PC-3 (cell line): Measurements from ENCODE around the gene GSX1.

Experiments used
- EZH2 ChIP-seq: fragments of 300-600 bp; sonication (generic); IDR thresholded peaks from one replicate; pipeline ENCODE4 v1.6.1; 2017; ENCODE audit warnings: antibody characterized with exemption, mild to moderate bottlenecking, low read length; ENCODE audit not compliant: unreplicated experiment
- TF ChIP-seq, protein P1 (sequence below): fragments of 300-600 bp; sonication (generic); conservative IDR thresholded peaks from 2 replicates; pipeline ENCODE4 v1.5.1; 2017; ENCODE audit warnings: antibody characterized with exemption, low read depth, mild to moderate bottlenecking, low read length

DNA sequence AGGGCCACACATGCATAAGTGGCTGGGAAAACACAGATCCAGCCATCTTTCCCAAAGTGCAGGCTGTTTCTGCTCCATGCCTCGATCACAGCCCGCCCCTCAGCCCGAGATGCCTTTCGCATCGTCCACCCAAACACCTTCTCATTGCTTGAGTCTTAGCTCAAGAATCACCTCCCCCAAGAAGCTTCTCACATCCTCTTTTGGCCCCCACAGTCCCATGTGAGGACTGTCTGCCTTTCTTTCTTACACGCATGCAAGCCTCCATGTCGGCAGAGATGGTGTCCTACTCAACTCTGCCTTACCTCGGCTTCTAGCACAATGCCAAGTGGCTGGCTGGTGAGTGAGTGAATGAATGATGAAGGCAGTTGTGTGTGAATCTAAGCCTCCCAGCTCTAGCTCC is 18.1 kb upstream of the GSX1 start:
- TF ChIP-seq, protein P1, sequence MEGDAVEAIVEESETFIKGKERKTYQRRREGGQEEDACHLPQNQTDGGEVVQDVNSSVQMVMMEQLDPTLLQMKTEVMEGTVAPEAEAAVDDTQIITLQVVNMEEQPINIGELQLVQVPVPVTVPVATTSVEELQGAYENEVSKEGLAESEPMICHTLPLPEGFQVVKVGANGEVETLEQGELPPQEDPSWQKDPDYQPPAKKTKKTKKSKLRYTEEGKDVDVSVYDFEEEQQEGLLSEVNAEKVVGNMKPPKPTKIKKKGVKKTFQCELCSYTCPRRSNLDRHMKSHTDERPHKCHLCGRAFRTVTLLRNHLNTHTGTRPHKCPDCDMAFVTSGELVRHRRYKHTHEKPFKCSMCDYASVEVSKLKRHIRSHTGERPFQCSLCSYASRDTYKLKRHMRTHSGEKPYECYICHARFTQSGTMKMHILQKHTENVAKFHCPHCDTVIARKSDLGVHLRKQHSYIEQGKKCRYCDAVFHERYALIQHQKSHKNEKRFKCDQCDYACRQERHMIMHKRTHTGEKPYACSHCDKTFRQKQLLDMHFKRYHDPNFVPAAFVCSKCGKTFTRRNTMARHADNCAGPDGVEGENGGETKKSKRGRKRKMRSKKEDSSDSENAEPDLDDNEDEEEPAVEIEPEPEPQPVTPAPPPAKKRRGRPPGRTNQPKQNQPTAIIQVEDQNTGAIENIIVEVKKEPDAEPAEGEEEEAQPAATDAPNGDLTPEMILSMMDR = no peak
- no peak for TF ChIP-seq EZH2
